ENCODE data around the gene LETM1. TPM values are rescaled to one million over a fixed set of nuclear protein-coding genes. Genes with fewer than 3 reads are reported as not detected.
A peak's percentile ranks its signal among the peaks of the same experiment; 100 is the strongest.

The LETM1 gene
- total RNA-seq, 2 donors from 2014 or later = 45.7 to 52.4 TPM

DNA sequence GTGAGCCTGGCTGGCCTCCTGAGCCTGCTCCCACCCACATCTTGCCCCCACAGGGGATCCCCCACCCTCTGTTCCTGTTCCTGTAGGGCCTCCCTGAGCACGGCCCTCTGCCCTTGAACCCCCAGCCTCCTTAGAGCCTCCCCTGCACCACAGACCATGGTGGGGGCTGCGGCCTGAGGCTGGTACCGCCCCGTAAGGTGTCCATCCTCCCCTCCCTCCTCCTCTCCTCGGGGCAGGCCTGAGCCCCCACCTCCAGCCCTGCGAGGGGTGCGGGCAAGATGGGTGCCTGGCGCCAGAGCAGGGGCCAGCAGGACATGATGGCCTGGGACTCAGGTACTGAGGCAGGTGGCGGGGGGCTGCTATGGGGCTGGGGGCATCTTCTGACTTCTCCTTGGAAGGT is 91.3 kb downstream of the LETM1 start:
- TF ChIP-seq, protein P1, sequence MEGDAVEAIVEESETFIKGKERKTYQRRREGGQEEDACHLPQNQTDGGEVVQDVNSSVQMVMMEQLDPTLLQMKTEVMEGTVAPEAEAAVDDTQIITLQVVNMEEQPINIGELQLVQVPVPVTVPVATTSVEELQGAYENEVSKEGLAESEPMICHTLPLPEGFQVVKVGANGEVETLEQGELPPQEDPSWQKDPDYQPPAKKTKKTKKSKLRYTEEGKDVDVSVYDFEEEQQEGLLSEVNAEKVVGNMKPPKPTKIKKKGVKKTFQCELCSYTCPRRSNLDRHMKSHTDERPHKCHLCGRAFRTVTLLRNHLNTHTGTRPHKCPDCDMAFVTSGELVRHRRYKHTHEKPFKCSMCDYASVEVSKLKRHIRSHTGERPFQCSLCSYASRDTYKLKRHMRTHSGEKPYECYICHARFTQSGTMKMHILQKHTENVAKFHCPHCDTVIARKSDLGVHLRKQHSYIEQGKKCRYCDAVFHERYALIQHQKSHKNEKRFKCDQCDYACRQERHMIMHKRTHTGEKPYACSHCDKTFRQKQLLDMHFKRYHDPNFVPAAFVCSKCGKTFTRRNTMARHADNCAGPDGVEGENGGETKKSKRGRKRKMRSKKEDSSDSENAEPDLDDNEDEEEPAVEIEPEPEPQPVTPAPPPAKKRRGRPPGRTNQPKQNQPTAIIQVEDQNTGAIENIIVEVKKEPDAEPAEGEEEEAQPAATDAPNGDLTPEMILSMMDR (conservative IDR thresholded peaks at IDR 0.05) = no peak
- Histone ChIP-seq H3K4me3 (ENCODE audit: low read length) (no peak overlapping the region), H3K9ac (ENCODE audit: extremely low read depth, low read length, poor library complexity, severe bottlenecking) (no peak overlapping the region), H3K9me3 (ENCODE audit: control insufficient read depth, low read length) (no peaks in the 10 kb centered on the region), H3K4me1 (ENCODE audit: control insufficient read depth, insufficient read depth, low read length) (peaks cover 12% of the 10 kb centered on the region), H3K36me3 (ENCODE audit: control insufficient read depth, insufficient read depth, low read length) (no peaks in the 10 kb centered on the region), H3K27me3 (ENCODE audit: control insufficient read depth, insufficient read depth, low read length, poor library complexity, severe bottlenecking) (no peaks in the 10 kb centered on the region), H3K27ac (ENCODE audit: low read depth, low read length) (no peak overlapping the region)
- H3K27me3 Mint-ChIP-seq (ENCODE audit: insufficient read depth) = peaks cover 4% of the 10 kb centered on the region
- no peak overlapping the region for H3K27ac Mint-ChIP-seq
- H3K4me1 Mint-ChIP-seq = peaks cover 11% of the 10 kb centered on the region
- no peak overlapping the region for H3K4me3 Mint-ChIP-seq
- no peaks in the 10 kb centered on the region for H3K9me3 Mint-ChIP-seq
- WGBS, 2 experiments (ENCODE audit: insufficient coverage in 1 of 2, insufficient read length in 1 of 2) = 94 to 100% methylated on average over 2 to 9 of the region's 9 CpGs
- no peaks in the 10 kb centered on the region for H3K36me3 Mint-ChIP-seq (ENCODE audit: low read depth)
- DNase-seq = no peak

DNA sequence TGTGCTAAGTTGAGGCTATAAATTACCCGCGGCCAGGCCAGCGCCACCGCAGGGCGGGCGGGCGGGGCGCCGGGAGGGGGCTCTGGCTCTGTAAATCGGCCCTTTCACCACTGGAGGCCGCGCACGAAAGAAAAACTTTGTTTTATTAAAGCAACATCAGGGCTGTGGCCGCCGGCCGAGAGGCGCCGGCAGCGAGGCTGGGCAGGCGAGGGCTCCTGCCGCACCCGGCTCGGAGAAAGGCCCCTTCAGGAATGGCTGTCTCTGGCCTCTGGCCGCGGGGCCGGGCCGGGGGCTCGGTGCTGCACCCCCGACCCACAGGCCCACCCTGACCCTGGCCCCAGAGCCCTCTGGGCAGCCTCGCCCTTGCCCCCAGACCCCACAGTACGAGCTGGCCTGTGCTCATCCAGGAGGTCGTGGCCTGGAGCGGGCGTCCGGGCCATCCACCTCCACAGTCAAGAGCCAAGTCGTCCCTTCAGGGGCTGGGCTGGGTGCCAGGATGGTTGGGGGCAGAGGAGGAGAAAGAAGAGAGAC is 92.3 kb downstream of the LETM1 start:
- peak; percentile 79 for DNase-seq
- Histone ChIP-seq H3K9ac (ENCODE audit: extremely low read depth, low read length, poor library complexity, severe bottlenecking) (no peak overlapping the region), H3K4me1 (ENCODE audit: control insufficient read depth, insufficient read depth, low read length) (peaks cover 12% of the 10 kb centered on the region), H3K4me3 (ENCODE audit: low read length) (no peak overlapping the region), H3K9me3 (ENCODE audit: control insufficient read depth, low read length) (no peaks in the 10 kb centered on the region), H3K27me3 (ENCODE audit: control insufficient read depth, insufficient read depth, low read length, poor library complexity, severe bottlenecking) (no peaks in the 10 kb centered on the region), H3K36me3 (ENCODE audit: control insufficient read depth, insufficient read depth, low read length) (no peaks in the 10 kb centered on the region), H3K27ac (ENCODE audit: low read depth, low read length) (no peak overlapping the region)
- no peak overlapping the region for H3K27ac Mint-ChIP-seq
- no peaks in the 10 kb centered on the region for H3K9me3 Mint-ChIP-seq
- WGBS, 2 experiments (ENCODE audit: insufficient coverage in 1 of 2, insufficient read length in 1 of 2) = 68 to 76% methylated on average over 29 to 36 of the region's 36 CpGs
- H3K27me3 Mint-ChIP-seq (ENCODE audit: insufficient read depth) = peaks cover 2% of the 10 kb centered on the region
- TF ChIP-seq, protein P1 (conservative IDR thresholded peaks at IDR 0.05) = peak; percentile 27
- peaks cover 14% of the 10 kb centered on the region for H3K4me1 Mint-ChIP-seq
- no peak overlapping the region for H3K4me3 Mint-ChIP-seq
- no peaks in the 10 kb centered on the region for H3K36me3 Mint-ChIP-seq (ENCODE audit: low read depth)

- Histone ChIP-seq H3K9me3 (ENCODE audit: control insufficient read depth, low read length) (no peaks in the 10 kb centered on the region), H3K4me1 (ENCODE audit: control insufficient read depth, insufficient read depth, low read length) (peaks cover 9% of the 10 kb centered on the region), H3K27me3 (ENCODE audit: control insufficient read depth, insufficient read depth, low read length, poor library complexity, severe bottlenecking) (no peaks in the 10 kb centered on the region), H3K4me3 (ENCODE audit: low read length) (no peak overlapping the region), H3K9ac (ENCODE audit: extremely low read depth, low read length, poor library complexity, severe bottlenecking) (no peak overlapping the region), H3K36me3 (ENCODE audit: control insufficient read depth, insufficient read depth, low read length) (no peaks in the 10 kb centered on the region), H3K27ac (ENCODE audit: low read depth, low read length) (no peak overlapping the region)
- Mint-ChIP-seq H3K9me3 (no peaks in the 10 kb centered on the region), H3K27ac (no peak overlapping the region), H3K4me1 (peaks cover 11% of the 10 kb centered on the region), H3K36me3 (ENCODE audit: low read depth) (no peaks in the 10 kb centered on the region), H3K27me3 (ENCODE audit: insufficient read depth) (peaks cover 2% of the 10 kb centered on the region), H3K4me3 (no peak overlapping the region)
- TF ChIP-seq, protein P1 (conservative IDR thresholded peaks at IDR 0.05) = no peak
- WGBS, 2 experiments (ENCODE audit: insufficient coverage in 1 of 2, insufficient read length in 1 of 2) = 79 to 88% methylated on average over 25 to 31 of the region's 31 CpGs
- DNase-seq = no peak
These were observed 92.8 kb downstream of the LETM1 start for GRCh38 chr4:1763070-1763549.
